ENCODE measurements around the gene RNU6-1.

The RNU6-1 gene

DNA sequence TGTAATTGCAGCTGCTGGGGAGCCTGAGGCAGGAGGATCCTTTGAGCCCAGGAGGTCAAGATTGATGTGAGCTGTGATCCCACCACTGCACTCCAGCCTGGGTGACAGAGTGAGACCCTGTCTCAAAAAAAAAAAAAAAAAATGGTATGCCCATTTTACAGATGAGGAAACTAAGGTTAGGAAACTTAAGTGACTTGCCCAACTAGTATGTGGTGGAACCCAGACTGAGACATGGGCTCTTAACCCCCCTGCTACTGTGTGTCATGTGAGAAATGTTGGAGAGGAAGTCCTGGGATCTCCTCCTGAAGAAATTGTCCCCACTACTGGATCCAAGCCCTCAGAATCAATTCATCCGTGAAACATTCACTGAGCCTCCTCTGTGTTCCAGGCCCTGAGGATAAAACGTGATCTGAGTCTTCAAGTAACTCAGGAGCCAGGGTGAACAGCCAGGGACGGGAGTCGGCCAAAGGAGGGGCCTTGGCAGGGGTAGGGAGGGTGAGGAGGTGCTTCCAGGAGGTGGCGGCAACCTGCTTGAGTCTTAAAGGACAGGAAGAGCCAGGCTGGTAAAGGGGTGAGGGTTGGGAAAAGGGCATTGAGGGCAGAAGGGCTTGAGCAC lies 19.6 kb upstream of the RNU6-1 start:
- Histone ChIP-seq H3K4me1 (ENCODE audit: control insufficient read depth, insufficient read depth, low read length) (peaks cover 6% of the 10 kb centered on the region), H3K36me3 (ENCODE audit: control insufficient read depth, insufficient read depth, low read length) (no peaks in the 10 kb centered on the region), H3K27ac (ENCODE audit: low read length) (no peak overlapping the region), H3K27me3 (ENCODE audit: control insufficient read depth, insufficient read depth, low read length) (peaks cover 3% of the 10 kb centered on the region; the same call in 1 of the 2 replicates), H3K9me3 (ENCODE audit: control insufficient read depth, insufficient read depth, low read length) (no peaks in the 10 kb centered on the region), H3K4me3 (ENCODE audit: low read length) (no peak overlapping the region)
- no peak for DNase-seq (ENCODE audit: low read depth, low spot score)
- WGBS (ENCODE audit: insufficient coverage, insufficient read length) = no CpG with 5 or more reads among the region's 5 CpGs

DNA sequence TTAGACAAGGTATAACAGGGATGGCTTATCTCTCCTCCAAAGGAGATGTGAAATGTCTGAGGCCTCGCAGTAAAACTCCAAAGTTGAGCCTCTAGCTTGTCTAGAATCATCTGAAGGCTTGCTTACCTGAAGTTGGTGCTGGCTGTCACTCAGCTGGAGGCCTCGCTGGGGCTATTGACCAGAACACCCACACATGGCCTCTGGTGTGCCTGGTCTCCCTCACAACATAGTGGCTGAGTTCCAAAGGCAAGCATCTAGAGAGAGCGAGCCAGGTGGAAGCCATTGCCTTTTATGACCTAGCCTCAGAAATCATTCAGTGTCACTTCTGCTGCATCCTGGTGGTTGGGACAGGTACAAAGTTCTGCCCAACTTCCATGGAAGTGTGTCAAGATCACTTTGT lies 17.4 kb upstream of the RNU6-1 start:
- peaks cover 2% of the 10 kb centered on the region; the same call in 1 of the 2 replicates for H3K4me1 ChIP-seq (ENCODE audit: control insufficient read depth, insufficient read depth, low read length)
- no peak overlapping the region for H3K4me3 ChIP-seq (ENCODE audit: low read length)
- no peaks in the 10 kb centered on the region for H3K27me3 ChIP-seq (ENCODE audit: control insufficient read depth, insufficient read depth, low read length)
- H3K27ac ChIP-seq (ENCODE audit: low read length) = no peak overlapping the region
- no peaks in the 10 kb centered on the region for H3K36me3 ChIP-seq (ENCODE audit: control insufficient read depth, insufficient read depth, low read length)
- DNase-seq (ENCODE audit: low read depth, low spot score) = no peak
- no peaks in the 10 kb centered on the region for H3K9me3 ChIP-seq (ENCODE audit: control insufficient read depth, insufficient read depth, low read length)
- WGBS (ENCODE audit: insufficient coverage, insufficient read length) = no CpG with 5 or more reads among the region's 3 CpGs

DNA sequence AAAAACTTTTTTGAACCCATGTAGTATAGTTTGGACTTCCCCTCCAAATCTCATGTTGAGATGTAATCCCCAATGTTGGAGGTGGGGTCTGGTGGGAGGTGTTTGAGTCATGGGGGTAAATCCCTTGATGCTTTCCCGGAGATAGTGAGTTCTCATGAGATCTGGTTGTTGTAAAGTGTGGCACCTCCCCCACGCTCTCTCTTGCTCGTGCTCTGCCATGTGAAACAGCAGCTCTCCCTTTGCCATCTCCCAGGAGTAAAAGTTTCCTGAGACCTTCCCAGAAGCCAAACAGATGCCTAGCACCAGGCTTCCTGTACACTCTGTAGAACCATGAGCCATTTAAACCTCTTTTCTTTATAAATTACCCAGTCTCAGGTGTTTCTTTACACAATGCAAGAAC lies 16.0 kb upstream of the RNU6-1 start:
- H3K4me1 ChIP-seq (ENCODE audit: control insufficient read depth, insufficient read depth, low read length) = peaks cover 2% of the 10 kb centered on the region; the same call in 1 of the 2 replicates
- no CpG with 5 or more reads among the region's 3 CpGs for WGBS (ENCODE audit: insufficient coverage, insufficient read length)
- no peaks in the 10 kb centered on the region for H3K27me3 ChIP-seq (ENCODE audit: control insufficient read depth, insufficient read depth, low read length)
- H3K4me3 ChIP-seq (ENCODE audit: low read length) = no peak overlapping the region
- DNase-seq (ENCODE audit: low read depth, low spot score) = no peak
- no peak overlapping the region for H3K27ac ChIP-seq (ENCODE audit: low read length)
- no peaks in the 10 kb centered on the region for H3K36me3 ChIP-seq (ENCODE audit: control insufficient read depth, insufficient read depth, low read length)
- no peaks in the 10 kb centered on the region for H3K9me3 ChIP-seq (ENCODE audit: control insufficient read depth, insufficient read depth, low read length)

GRCh38 chr15:67854358-67854757 lies 14.5 kb upstream of the RNU6-1 start:
- DNase-seq (ENCODE audit: low read depth, low spot score) = no peak
- Histone ChIP-seq H3K27ac (ENCODE audit: low read length) (no peak overlapping the region), H3K4me1 (ENCODE audit: control insufficient read depth, insufficient read depth, low read length) (peaks cover 2% of the 10 kb centered on the region; the same call in 1 of the 2 replicates), H3K4me3 (ENCODE audit: low read length) (no peak overlapping the region), H3K9me3 (ENCODE audit: control insufficient read depth, insufficient read depth, low read length) (no peaks in the 10 kb centered on the region), H3K27me3 (ENCODE audit: control insufficient read depth, insufficient read depth, low read length) (no peaks in the 10 kb centered on the region), H3K36me3 (ENCODE audit: control insufficient read depth, insufficient read depth, low read length) (no peaks in the 10 kb centered on the region)
- WGBS (ENCODE audit: insufficient coverage, insufficient read length) = no CpG with 5 or more reads among the region's 1 CpG

- Histone ChIP-seq H3K4me3 (ENCODE audit: low read length) (no peak overlapping the region), H3K27ac (ENCODE audit: low read length) (no peak overlapping the region), H3K4me1 (ENCODE audit: control insufficient read depth, insufficient read depth, low read length) (peaks cover 2% of the 10 kb centered on the region; the same call in 1 of the 2 replicates), H3K36me3 (ENCODE audit: control insufficient read depth, insufficient read depth, low read length) (no peaks in the 10 kb centered on the region), H3K9me3 (ENCODE audit: control insufficient read depth, insufficient read depth, low read length) (no peaks in the 10 kb centered on the region), H3K27me3 (ENCODE audit: control insufficient read depth, insufficient read depth, low read length) (no peaks in the 10 kb centered on the region)
- no CpG with 5 or more reads among the region's 3 CpGs for WGBS (ENCODE audit: insufficient coverage, insufficient read length)
- no peak for DNase-seq (ENCODE audit: low read depth, low spot score)
Observed at GRCh38 chr15:67853454-67853853, 13.6 kb upstream of the RNU6-1 start.

GRCh38 chr15:67852418-67852817 lies 12.6 kb upstream of the RNU6-1 start:
- Histone ChIP-seq H3K9me3 (ENCODE audit: control insufficient read depth, insufficient read depth, low read length) (no peaks in the 10 kb centered on the region), H3K4me3 (ENCODE audit: low read length) (no peak overlapping the region), H3K4me1 (ENCODE audit: control insufficient read depth, insufficient read depth, low read length) (peaks cover 2% of the 10 kb centered on the region; the same call in 1 of the 2 replicates), H3K36me3 (ENCODE audit: control insufficient read depth, insufficient read depth, low read length) (no peaks in the 10 kb centered on the region), H3K27ac (ENCODE audit: low read length) (no peak overlapping the region), H3K27me3 (ENCODE audit: control insufficient read depth, insufficient read depth, low read length) (no peaks in the 10 kb centered on the region)
- whole genome bisulfite sequencing (ENCODE audit: insufficient coverage, insufficient read length) = no CpG with 5 or more reads among the region's 3 CpGs
- DNase-seq (ENCODE audit: low read depth, low spot score) = no peak

DNA sequence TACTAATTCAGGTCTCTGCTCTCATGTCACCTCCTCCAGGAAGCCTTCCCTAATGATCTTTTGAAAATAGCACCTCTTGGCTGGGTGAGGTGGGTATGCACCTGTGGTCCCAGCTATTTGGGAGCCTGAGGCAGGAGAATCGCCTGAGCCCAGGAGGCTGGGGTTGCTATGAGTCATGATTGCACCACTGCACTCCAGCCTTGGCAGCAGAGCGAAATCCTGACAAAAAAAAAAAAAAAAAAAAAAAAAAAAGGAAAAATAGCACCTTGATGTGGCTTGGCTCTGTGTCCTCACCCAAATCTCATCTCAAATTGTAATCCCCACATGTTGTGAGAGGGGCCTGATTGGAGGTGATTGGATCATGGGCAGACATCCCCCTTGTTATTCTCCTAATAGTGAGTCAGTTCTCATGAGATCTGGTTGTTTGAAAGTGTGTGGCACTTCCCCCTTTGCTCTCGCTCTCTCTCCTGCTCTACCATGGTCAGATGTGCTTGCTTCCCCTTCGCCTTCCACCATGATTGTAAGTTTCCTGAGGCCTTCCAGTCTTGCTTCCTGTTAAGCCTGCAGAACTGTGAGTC lies 11.2 kb upstream of the RNU6-1 start:
- Histone ChIP-seq H3K27me3 (ENCODE audit: control insufficient read depth, insufficient read depth, low read length) (no peaks in the 10 kb centered on the region), H3K4me1 (ENCODE audit: control insufficient read depth, insufficient read depth, low read length) (peaks cover 2% of the 10 kb centered on the region; the same call in 1 of the 2 replicates), H3K9me3 (ENCODE audit: control insufficient read depth, insufficient read depth, low read length) (no peaks in the 10 kb centered on the region), H3K4me3 (ENCODE audit: low read length) (no peak overlapping the region), H3K36me3 (ENCODE audit: control insufficient read depth, insufficient read depth, low read length) (no peaks in the 10 kb centered on the region), H3K27ac (ENCODE audit: low read length) (no peak overlapping the region)
- DNase-seq (ENCODE audit: low read depth, low spot score) = no peak
- no CpG with 5 or more reads among the region's 4 CpGs for WGBS (ENCODE audit: insufficient coverage, insufficient read length)

DNA sequence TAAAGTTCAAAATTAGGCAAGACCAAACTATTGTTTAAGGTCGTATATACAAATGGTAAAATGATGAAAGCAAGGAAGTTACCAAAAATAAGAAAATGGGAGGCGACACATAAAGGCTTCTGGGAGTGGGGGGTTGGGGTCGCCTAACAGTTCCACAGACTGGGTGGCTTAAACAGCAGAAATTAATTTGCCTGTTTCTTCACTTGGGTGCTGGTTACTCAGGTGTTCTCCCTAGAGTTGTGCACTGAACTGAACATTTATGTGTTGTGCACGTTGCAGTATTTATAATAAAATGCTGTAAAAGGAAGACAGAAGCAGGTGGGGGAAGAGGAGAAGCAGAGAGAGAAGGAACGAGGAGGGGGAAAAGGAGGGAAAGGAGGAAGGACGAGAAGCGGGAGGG lies 10.5 kb upstream of the RNU6-1 start:
- Histone ChIP-seq H3K4me3 (ENCODE audit: low read length) (no peak overlapping the region), H3K27me3 (ENCODE audit: control insufficient read depth, insufficient read depth, low read length) (no peaks in the 10 kb centered on the region), H3K36me3 (ENCODE audit: control insufficient read depth, insufficient read depth, low read length) (no peaks in the 10 kb centered on the region), H3K4me1 (ENCODE audit: control insufficient read depth, insufficient read depth, low read length) (peaks cover 2% of the 10 kb centered on the region; the same call in 1 of the 2 replicates), H3K9me3 (ENCODE audit: control insufficient read depth, insufficient read depth, low read length) (no peaks in the 10 kb centered on the region), H3K27ac (ENCODE audit: low read length) (no peak overlapping the region)
- DNase-seq (ENCODE audit: low read depth, low spot score) = no peak
- no CpG with 5 or more reads among the region's 7 CpGs for WGBS (ENCODE audit: insufficient coverage, insufficient read length)

DNA sequence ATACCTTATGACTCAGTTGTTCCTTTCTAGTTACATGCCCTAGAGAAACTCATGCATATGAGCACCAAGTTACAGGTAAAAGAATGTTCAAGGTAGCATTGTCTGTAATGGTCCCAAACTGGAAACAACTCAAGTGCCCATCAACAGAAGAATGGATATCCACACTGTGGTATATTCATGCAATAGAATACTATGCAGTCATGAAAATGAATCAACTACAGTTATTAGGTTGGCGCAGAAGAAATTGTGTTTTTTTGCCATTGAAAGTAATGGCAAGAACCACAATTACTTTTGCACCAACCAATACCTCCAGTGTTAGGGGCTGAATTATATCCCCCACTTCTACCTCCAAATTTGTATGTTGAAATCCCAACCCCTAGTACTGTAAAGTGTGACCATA lies 9.7 kb upstream of the RNU6-1 start:
- Histone ChIP-seq H3K9me3 (ENCODE audit: control insufficient read depth, insufficient read depth, low read length) (no peaks in the 10 kb centered on the region), H3K4me3 (ENCODE audit: low read length) (no peak overlapping the region), H3K4me1 (ENCODE audit: control insufficient read depth, insufficient read depth, low read length) (peaks cover 2% of the 10 kb centered on the region; the same call in 1 of the 2 replicates), H3K27ac (ENCODE audit: low read length) (no peak overlapping the region), H3K36me3 (ENCODE audit: control insufficient read depth, insufficient read depth, low read length) (no peaks in the 10 kb centered on the region), H3K27me3 (ENCODE audit: control insufficient read depth, insufficient read depth, low read length) (no peaks in the 10 kb centered on the region)
- no peak for DNase-seq (ENCODE audit: low read depth, low spot score)
- WGBS (ENCODE audit: insufficient coverage, insufficient read length) = no CpG with 5 or more reads among the region's 1 CpG

- no peaks in the 10 kb centered on the region for H3K9me3 ChIP-seq (ENCODE audit: control insufficient read depth, insufficient read depth, low read length)
- WGBS (ENCODE audit: insufficient coverage, insufficient read length) = no CpG with 5 or more reads among the region's 5 CpGs
- no peak for DNase-seq (ENCODE audit: low read depth, low spot score)
- H3K4me3 ChIP-seq (ENCODE audit: low read length) = no peak overlapping the region
- H3K4me1 ChIP-seq (ENCODE audit: control insufficient read depth, insufficient read depth, low read length) = peaks cover 5% of the 10 kb centered on the region
- H3K27me3 ChIP-seq (ENCODE audit: control insufficient read depth, insufficient read depth, low read length) = no peaks in the 10 kb centered on the region
- no peak overlapping the region for H3K27ac ChIP-seq (ENCODE audit: low read length)
- H3K36me3 ChIP-seq (ENCODE audit: control insufficient read depth, insufficient read depth, low read length) = no peaks in the 10 kb centered on the region
Observed at GRCh38 chr15:67845974-67846373, 6.1 kb upstream of the RNU6-1 start.

All from iPS DF 6.9 (cell line).